Sciatic nerve (tissue), 2 donors: ENCODE results near the gene BARX1. TPM values are rescaled to one million over a fixed set of nuclear protein-coding genes. Genes with fewer than 3 reads are reported as not detected.
"Not testable (repeated sequence)": the region's sequence is repeated elsewhere in the genome, so short reads cannot be mapped to it uniquely, and the experiment has no call there.

Experiments used
- ATAC-seq: fragments of 200-7000 bp; cut with Tn5 transposase; one replicate; pipeline ENCODE4 v1.9.1; 2020; ENCODE audit warnings: mild to moderate bottlenecking, moderate library complexity
- DNase-seq: peaks from one replicate; pipeline ENCODE4 v3.0.0-alpha.2; 2020; ENCODE audit warnings: low spot score
- intact Hi-C: fragments of 100-400 bp; cut with DNase I; formaldehyde crosslinking; loops from one replicate; pipeline ENCODE4 v1.14.2; 2022
- total RNA-seq: library from RNA; stranded (reverse); fragmentation: NEBNext Ultra II Directional; extraction: Animal tissue kit (Norgen Biotek cat#: 25700); gene quantifications from one replicate; pipeline ENCODE4 v1.2.1, GENCODE V29; 2021
- donor health status: DM: no; HTN: no; CAD: no.
- donor health status: DM: no; HTN: no; CAD: no.

The BARX1 gene
- total RNA-seq = not detected

- intact Hi-C loops = no loop called here
- DNase-seq (no peak), ATAC-seq (no peak)
These were observed at the start of gene BARX1 for GRCh38 chr9:93955111-93955980. BARX1 (minus strand) TSS chr9:93955355; CDS start chr9:93955146, 209 bp downstream.

- DNase-seq (no peak), ATAC-seq (no peak)
- intact Hi-C loops = no loop called here
These were observed 47.4 kb upstream of the BARX1 start for GRCh38 chr9:94002316-94003140.

GRCh38 chr9:93996863-93997262 lies 41.7 kb upstream of the BARX1 start:
- ATAC-seq = no peak
- intact Hi-C loops = loop anchor here (5.0 kb wide), 1 partner anchor 60 kb away; no protein-coding TSS in a partner anchor
- DNase-seq = no peak

- intact Hi-C loops = loop anchor here (5.0 kb wide), 1 partner anchor 59 kb away; no protein-coding TSS in a partner anchor
- no peak for ATAC-seq
- DNase-seq = no peak
These were observed 41.2 kb upstream of the BARX1 start for GRCh38 chr9:93996367-93996766.

- DNase-seq (no peak), ATAC-seq (no peak)
- intact Hi-C loops = no loop called here
These were observed 39.4 kb upstream of the BARX1 start for GRCh38 chr9:93994545-93994944.

GRCh38 chr9:93994132-93994531 lies 39.0 kb upstream of the BARX1 start:
- ATAC-seq = no peak
- intact Hi-C loops = no loop called here

GRCh38 chr9:93992830-93993229 lies 37.7 kb upstream of the BARX1 start:
- intact Hi-C loops = no loop called here
- DNase-seq (no peak), ATAC-seq (no peak)

More at GRCh38 chr9:93994132-93994531, 39.0 kb upstream of the BARX1 start:
- DNase-seq = no peak

GRCh38 chr9:93990448-93990847 lies 35.3 kb upstream of the BARX1 start:
- DNase-seq (no peak), ATAC-seq (no peak)
- intact Hi-C loops = no loop called here

GRCh38 chr9:93988056-93988455 lies 32.9 kb upstream of the BARX1 start:
- ATAC-seq = no peak
- intact Hi-C loops = no loop called here
- no peak for DNase-seq

GRCh38 chr9:93984860-93985259 lies 29.7 kb upstream of the BARX1 start:
- ATAC-seq (no peak), DNase-seq (no peak)
- intact Hi-C loops = no loop called here

GRCh38 chr9:93983875-93984274 lies 28.7 kb upstream of the BARX1 start:
- intact Hi-C loops = no loop called here
- no peak for DNase-seq
- no peak for ATAC-seq

GRCh38 chr9:93979721-93980120 lies 24.6 kb upstream of the BARX1 start:
- intact Hi-C loops = no loop called here

GRCh38 chr9:93978551-93978950 lies 23.4 kb upstream of the BARX1 start:
- intact Hi-C loops = no loop called here
- ATAC-seq = no peak
- DNase-seq = no peak

More at GRCh38 chr9:93979721-93980120, 24.6 kb upstream of the BARX1 start:
- DNase-seq = no peak
- ATAC-seq = no peak

- DNase-seq (no peak), ATAC-seq (no peak)
- intact Hi-C loops = no loop called here
These were observed 21.8 kb upstream of the BARX1 start for GRCh38 chr9:93976973-93977372.

- DNase-seq (no peak), ATAC-seq (no peak)
- intact Hi-C loops = no loop called here
These were observed 20.9 kb upstream of the BARX1 start for GRCh38 chr9:93976081-93976480.

- ATAC-seq (no peak), DNase-seq (no peak)
- intact Hi-C loops = no loop called here
These were observed 20.1 kb upstream of the BARX1 start for GRCh38 chr9:93975262-93975661.

GRCh38 chr9:93974151-93974550 lies 19.0 kb upstream of the BARX1 start:
- ATAC-seq = no peak
- intact Hi-C loops = no loop called here
- DNase-seq = no peak

GRCh38 chr9:93972655-93973054 lies 17.5 kb upstream of the BARX1 start:
- intact Hi-C loops, ATAC-seq: not testable (repeated sequence)

GRCh38 chr9:93969328-93969661 lies 14.1 kb upstream of the BARX1 start:
- intact Hi-C loops = loop anchor here (5.0 kb wide), 1 partner anchor 287 kb away; no protein-coding TSS in a partner anchor
- no peak for DNase-seq
- no peak for ATAC-seq

More at GRCh38 chr9:93972655-93973054, 17.5 kb upstream of the BARX1 start:
- DNase-seq = not testable (repeated sequence)
